AG10803 (cell line): ENCODE results near the gene NFIL3.
"Not testable (repeated sequence)": the region's sequence is repeated elsewhere in the genome, so short reads cannot be mapped to it uniquely, and the experiment has no call there.

ENCODE experiments used
- DNase-seq: peaks from one replicate; pipeline ENCODE4 v3.0.0; 2010; ENCODE audit warnings: low read depth
- H3K4me3 ChIP-seq: 2 replicates; pipeline ENCODE4 v1.5.1; 2011; ENCODE audit warnings: mild to moderate bottlenecking, low read length, control low read depth
- TF ChIP-seq, protein P1 (sequence below): conservative IDR thresholded peaks from 2 replicates; pipeline ENCODE4 v1.5.1; 2011; ENCODE audit warnings: mild to moderate bottlenecking, low read length, control low read depth, inconsistent platforms

NFIL3 gene, protein sequence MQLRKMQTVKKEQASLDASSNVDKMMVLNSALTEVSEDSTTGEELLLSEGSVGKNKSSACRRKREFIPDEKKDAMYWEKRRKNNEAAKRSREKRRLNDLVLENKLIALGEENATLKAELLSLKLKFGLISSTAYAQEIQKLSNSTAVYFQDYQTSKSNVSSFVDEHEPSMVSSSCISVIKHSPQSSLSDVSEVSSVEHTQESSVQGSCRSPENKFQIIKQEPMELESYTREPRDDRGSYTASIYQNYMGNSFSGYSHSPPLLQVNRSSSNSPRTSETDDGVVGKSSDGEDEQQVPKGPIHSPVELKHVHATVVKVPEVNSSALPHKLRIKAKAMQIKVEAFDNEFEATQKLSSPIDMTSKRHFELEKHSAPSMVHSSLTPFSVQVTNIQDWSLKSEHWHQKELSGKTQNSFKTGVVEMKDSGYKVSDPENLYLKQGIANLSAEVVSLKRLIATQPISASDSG

DNA sequence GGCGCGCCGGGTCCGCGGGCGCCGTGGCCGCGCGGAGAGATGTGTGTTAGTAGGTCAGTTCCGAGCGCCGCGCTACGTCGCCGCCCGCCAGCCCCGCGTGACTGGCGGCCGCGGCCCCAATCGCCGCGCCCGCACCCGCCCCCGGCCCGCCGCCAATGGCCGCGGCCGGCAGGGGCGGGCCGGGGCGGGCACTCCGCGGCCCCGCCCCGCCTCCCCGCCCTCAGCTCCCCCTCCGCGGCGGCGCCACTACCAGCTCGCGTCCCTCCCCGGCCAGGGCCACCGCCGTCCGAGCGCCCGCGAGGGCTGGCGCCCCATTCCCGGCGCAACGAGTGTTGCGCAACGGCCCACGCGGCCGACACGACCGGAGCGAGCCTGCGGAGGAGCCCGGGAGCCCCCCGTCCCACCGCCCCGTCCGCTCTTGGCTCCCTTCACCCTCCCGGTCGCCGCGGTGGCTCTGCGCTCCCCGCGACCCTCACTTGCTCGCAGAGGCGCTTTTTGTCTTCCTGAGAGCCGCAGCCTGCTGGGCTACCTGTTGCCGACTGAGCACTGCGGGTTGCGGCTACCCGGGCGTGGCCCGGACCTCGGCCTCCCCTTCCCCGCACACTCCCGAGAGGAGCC lies at the start of gene NFIL3:
NFIL3 (minus strand) TSS at position 48 of the 618 bp plus-strand sequence. CDS start 13,098 bp downstream, outside the sequence.
- peak within 1 kb of the TSS; percentile 88 for H3K4me3 ChIP-seq
- DNase-seq = peak; percentile 84
- TF ChIP-seq, protein P1, sequence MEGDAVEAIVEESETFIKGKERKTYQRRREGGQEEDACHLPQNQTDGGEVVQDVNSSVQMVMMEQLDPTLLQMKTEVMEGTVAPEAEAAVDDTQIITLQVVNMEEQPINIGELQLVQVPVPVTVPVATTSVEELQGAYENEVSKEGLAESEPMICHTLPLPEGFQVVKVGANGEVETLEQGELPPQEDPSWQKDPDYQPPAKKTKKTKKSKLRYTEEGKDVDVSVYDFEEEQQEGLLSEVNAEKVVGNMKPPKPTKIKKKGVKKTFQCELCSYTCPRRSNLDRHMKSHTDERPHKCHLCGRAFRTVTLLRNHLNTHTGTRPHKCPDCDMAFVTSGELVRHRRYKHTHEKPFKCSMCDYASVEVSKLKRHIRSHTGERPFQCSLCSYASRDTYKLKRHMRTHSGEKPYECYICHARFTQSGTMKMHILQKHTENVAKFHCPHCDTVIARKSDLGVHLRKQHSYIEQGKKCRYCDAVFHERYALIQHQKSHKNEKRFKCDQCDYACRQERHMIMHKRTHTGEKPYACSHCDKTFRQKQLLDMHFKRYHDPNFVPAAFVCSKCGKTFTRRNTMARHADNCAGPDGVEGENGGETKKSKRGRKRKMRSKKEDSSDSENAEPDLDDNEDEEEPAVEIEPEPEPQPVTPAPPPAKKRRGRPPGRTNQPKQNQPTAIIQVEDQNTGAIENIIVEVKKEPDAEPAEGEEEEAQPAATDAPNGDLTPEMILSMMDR = no peak

DNA sequence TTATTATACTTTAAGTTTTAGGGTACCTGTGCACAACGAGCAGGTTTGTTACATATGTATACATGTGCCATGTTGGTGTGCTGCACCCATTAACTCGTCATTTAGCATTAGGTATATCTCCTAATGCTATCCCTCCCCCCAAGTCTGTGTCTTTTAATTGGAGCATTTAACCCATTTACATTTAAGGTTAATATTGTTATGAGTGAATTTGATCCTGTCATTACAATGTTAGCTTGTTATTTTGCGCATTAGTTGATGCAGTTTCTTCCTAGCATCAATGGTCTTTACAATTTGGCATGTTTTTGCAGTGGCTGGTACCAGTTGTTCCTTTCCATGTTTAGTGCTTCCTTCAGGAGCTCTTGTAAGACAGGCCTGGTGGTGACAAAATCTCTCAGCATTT lies 47.9 kb upstream of the NFIL3 start:
- DNase-seq, H3K4me3 ChIP-seq: not testable (repeated sequence)

DNA sequence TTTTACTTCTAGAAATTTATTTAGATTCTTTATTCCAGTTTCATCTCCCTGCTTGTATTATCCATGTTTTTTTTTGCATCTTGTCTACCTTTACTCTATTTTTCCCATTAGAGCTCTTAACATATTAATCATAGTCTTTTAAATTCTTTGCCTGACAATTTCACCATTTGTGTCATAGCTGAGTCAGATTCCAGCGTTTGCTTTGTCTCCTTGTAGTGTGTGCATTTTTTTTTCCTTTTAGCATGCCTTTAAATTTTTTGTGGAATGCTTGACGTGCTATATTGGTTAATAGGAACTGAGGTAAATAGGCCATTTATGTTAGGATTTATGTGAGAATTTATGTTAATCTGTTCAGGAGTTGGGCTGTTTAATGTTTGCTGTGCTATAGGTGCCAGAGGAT lies 41.8 kb upstream of the NFIL3 start:
- H3K4me3 ChIP-seq = no peak overlapping the region
- DNase-seq = peak; percentile 52
- TF ChIP-seq, protein P1 = no peak

DNA sequence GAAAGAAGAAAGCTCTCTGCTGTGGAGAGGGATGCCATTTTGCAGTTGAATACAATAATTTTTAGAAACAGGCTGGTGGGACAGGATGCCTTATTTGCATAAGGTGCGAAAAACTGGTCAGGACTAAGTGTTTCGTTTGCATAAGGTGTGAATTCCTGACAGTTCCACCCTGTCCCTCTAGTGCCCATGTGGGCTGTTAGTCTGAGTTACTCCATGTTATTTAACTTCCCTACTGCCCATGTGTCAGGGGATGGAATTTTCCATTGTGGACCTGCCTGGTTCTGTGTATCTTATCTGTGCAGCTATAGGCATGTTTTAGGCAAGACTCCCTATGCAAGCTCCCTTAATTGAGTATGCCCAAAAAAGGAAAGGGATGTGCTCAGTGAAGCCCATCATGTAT lies 35.3 kb upstream of the NFIL3 start:
- DNase-seq = no peak
- no peak overlapping the region for H3K4me3 ChIP-seq
- TF ChIP-seq, protein P1 = no peak

DNA sequence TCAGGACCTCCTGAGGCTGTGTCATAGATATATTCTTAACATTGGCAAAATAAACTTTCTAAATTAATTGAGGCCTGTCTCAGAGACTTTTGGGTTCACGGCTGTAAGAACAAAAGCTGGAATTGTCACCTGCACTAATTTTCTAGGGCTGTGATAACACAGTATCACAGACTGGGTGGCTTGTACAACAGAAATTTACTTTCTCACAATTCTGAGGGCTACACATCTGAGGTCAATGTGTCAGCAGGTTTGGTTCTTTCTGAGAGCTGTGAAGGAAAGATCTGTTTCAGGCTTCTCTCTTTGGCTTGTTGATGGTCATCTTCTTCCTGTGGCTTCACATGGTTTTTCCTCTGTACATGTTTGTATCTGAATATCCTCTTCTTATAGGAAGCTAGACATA lies 29.2 kb upstream of the NFIL3 start:
- H3K4me3 ChIP-seq = no peak overlapping the region
- DNase-seq = no peak
- TF ChIP-seq, protein P1 = no peak

DNA sequence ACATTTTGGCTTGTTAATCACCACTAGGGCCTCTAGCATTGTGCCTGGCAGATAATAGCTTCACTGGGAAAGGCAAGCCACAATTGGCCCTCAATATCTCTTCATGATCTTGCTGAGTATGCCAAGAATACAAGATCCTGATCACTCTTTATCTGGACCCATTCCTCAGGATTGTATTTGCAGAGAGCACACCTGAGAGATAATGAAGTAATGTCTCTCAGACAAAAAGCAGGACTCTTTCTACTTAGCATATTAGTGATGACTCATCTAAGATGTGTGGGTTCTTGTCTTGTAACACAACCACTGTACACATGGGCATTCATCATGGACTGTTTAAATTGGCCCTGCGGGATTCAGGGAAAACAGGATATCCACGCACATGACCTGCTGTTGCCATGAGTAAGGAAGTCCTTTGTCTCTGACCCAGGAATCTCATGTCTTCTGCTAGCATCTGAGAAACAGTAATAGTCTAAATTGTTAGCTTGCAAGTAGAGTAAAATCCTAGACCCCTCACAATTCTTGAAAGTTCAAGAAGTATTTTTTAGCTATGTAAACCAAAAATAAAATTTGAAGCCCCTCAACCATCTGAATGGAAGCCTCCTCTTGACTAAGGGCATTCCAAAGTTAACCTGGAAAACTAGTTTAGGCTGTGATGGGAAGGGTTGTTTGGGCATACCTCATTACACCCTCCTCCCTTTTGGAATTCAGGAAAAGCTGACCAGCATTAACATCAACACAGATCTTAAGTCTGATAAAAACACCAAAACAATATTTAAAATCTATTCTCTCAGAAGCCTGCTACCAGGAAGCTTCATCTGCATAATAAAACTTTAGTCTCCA lies 28.0 kb upstream of the NFIL3 start:
- TF ChIP-seq, protein P1 = no peak
- H3K4me3 ChIP-seq = no peak overlapping the region
- DNase-seq = no peak

DNA sequence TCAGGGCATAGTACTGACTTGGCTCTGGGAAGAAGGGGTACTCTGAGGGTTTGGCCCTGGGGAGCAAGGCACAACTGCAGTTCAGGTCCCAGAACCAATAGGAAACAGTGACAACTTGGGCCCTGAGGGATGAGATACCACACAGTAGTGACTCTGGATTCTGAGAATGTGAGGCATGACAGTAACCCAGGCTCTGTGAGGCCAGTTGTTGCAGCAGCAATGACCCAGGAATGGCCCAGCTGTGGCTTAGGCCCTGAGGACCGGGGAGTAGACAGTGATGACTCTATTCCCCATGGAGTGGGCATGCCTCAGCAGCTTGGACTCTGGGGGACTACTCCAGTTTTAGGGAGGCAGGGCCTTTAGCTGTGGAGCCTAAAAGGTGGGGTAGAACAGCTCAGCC lies 21.5 kb upstream of the NFIL3 start:
- no peak for DNase-seq
- no peak overlapping the region for H3K4me3 ChIP-seq
- TF ChIP-seq, protein P1 = no peak
